Loucy (cell line): ENCODE data around the gene TOGARAM1.

ENCODE experiments used
- H2AFZ ChIP-seq: fragments of 200-600 bp; sonication (generic); 2 replicates; pipeline ENCODE4 v1.6.0; 2016; ENCODE audit warnings: antibody characterized with exemption, mild to moderate bottlenecking, low read length, moderate library complexity
- H3F3A ChIP-seq: fragments of 200-600 bp; 2 replicates; pipeline ENCODE4 v1.6.0; 2016; ENCODE audit warnings: antibody characterized with exemption, low read depth, mild to moderate bottlenecking
- H3K27me3 ChIP-seq: fragments of 200-600 bp; sonication (generic); 2 replicates; pipeline ENCODE4 v1.6.1; 2014; ENCODE audit warnings: low read length, mild to moderate bottlenecking; ENCODE audit not compliant: insufficient read depth, poor library complexity, severe bottlenecking
- H3K36me3 ChIP-seq: fragments of 200-600 bp; sonication (generic); 2 replicates; pipeline ENCODE4 v1.6.1; 2016; ENCODE audit warnings: low read length; ENCODE audit not compliant: insufficient read depth
- H3K4me1 ChIP-seq: fragments of 200-600 bp; sonication (generic); 2 replicates; pipeline ENCODE4 v1.5.1; 2014; ENCODE audit warnings: low read length, mild to moderate bottlenecking; ENCODE audit not compliant: insufficient read depth, poor library complexity, severe bottlenecking
- H3K4me2 ChIP-seq: fragments of 200-600 bp; sonication (generic); 2 replicates; pipeline ENCODE4 v1.6.0; 2014; ENCODE audit warnings: antibody characterized with exemption, low read length, low read depth, mild to moderate bottlenecking; ENCODE audit not compliant: poor library complexity, severe bottlenecking
- H3K4me3 ChIP-seq: fragments of 200-600 bp; sonication (generic); 2 replicates; pipeline ENCODE4 v1.5.1; 2014; ENCODE audit warnings: low read length, mild to moderate bottlenecking, mixed read lengths; ENCODE audit not compliant: poor library complexity, severe bottlenecking
- H3K79me2 ChIP-seq: fragments of 200-600 bp; sonication (generic); 2 replicates; pipeline ENCODE4 v1.6.1; 2014; ENCODE audit warnings: low read length; ENCODE audit not compliant: insufficient read depth
- H3K9ac ChIP-seq: fragments of 200-600 bp; sonication (generic); 2 replicates; pipeline ENCODE4 v1.6.0; 2014; ENCODE audit warnings: mild to moderate bottlenecking, low read depth, low read length, moderate library complexity; ENCODE audit not compliant: poor library complexity, severe bottlenecking
- H3K9me2 ChIP-seq: fragments of 200-600 bp; sonication (generic); replicated peaks from 2 replicates; pipeline ENCODE4 v1.6.1; 2016; ENCODE audit warnings: low read depth, low read length, mixed read lengths
- H3K9me3 ChIP-seq: fragments of 200-600 bp; sonication (generic); 2 replicates; pipeline ENCODE4 v1.6.1; 2014; ENCODE audit warnings: mild to moderate bottlenecking, antibody characterized with exemption, low read length, low read depth; ENCODE audit not compliant: insufficient read depth
- H4K20me1 ChIP-seq: fragments of 200-600 bp; sonication (generic); 2 replicates; pipeline ENCODE4 v1.6.0; 2014; ENCODE audit warnings: antibody characterized with exemption, low read length, mild to moderate bottlenecking; ENCODE audit not compliant: insufficient read depth, poor library complexity, severe bottlenecking
- EZH2phosphoT487 ChIP-seq: fragments of 200-600 bp; IDR thresholded peaks from 2 replicates; pipeline ENCODE4 v1.6.1; 2018; ENCODE audit warnings: antibody characterized with exemption, mild to moderate bottlenecking, moderate library complexity, borderline replicate concordance
- TF ChIP-seq, protein P1 (sequence below): fragments of 200-600 bp; sonication (generic); conservative IDR thresholded peaks from 2 replicates; pipeline ENCODE4 v1.5.1; 2014; ENCODE audit warnings: mild to moderate bottlenecking, antibody characterized with exemption, low read length

Gene TOGARAM1

DNA sequence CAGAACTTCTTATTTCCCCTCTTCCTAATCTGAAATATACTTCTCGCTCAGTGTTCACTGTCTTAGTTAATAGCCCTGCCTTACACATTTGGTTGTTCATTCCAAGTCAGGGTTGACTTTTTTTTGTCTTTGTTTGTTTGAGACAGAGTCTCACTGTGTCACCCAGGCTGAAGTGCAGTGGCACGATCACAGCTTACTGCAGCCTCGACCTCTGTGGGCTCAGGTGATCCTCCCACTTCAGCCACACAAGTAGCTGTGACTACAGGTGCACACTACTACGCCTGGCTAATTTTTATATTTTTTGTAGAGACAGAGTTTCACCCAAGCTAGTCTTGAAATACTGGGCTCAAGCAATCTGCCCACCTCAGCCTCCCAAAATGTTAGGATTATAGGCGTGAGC is 79.7 kb downstream of the TOGARAM1 start:
- Histone ChIP-seq H3K9me3 (peaks cover 6% of the 10 kb centered on the region; the same call in 1 of the 2 replicates), H3K4me3 (no peak overlapping the region), H3F3A (no peaks in the 10 kb centered on the region), H3K4me2 (no peak overlapping the region), H2AFZ (no peak overlapping the region), H3K36me3 (peaks cover 6% of the 10 kb centered on the region; the same call in 1 of the 2 replicates), H4K20me1 (no peaks in the 10 kb centered on the region), H3K79me2 (no peaks in the 10 kb centered on the region), H3K9ac (no peak overlapping the region), H3K9me2 (no peaks in the 10 kb centered on the region), H3K4me1 (no peaks in the 10 kb centered on the region), H3K27me3 (no peaks in the 10 kb centered on the region)
- TF ChIP-seq EZH2phosphoT487: no peak
- TF ChIP-seq, protein P1, sequence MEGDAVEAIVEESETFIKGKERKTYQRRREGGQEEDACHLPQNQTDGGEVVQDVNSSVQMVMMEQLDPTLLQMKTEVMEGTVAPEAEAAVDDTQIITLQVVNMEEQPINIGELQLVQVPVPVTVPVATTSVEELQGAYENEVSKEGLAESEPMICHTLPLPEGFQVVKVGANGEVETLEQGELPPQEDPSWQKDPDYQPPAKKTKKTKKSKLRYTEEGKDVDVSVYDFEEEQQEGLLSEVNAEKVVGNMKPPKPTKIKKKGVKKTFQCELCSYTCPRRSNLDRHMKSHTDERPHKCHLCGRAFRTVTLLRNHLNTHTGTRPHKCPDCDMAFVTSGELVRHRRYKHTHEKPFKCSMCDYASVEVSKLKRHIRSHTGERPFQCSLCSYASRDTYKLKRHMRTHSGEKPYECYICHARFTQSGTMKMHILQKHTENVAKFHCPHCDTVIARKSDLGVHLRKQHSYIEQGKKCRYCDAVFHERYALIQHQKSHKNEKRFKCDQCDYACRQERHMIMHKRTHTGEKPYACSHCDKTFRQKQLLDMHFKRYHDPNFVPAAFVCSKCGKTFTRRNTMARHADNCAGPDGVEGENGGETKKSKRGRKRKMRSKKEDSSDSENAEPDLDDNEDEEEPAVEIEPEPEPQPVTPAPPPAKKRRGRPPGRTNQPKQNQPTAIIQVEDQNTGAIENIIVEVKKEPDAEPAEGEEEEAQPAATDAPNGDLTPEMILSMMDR: no peak

DNA sequence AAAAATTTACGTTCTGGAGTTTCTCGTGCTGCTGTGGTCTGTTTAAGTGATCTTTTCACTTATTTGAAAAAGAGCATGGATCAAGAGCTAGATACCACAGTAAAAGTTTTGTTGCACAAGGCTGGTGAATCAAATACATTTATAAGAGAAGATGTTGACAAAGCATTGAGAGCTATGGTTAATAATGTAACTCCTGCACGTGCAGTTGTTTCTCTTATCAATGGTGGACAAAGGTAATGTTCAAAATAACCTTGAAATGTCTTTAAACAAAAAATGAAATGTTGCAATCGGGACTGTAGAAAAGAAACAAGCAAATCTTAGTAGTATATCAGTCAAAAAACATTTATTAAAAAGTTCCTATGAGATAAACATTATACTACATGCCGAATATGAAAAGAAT is 82.6 kb downstream of the TOGARAM1 start:
- Histone ChIP-seq H3K9me3 (no peaks in the 10 kb centered on the region), H3K79me2 (no peaks in the 10 kb centered on the region), H3K36me3 (no peaks in the 10 kb centered on the region), H3K4me1 (no peaks in the 10 kb centered on the region), H2AFZ (no peak overlapping the region), H3K4me2 (no peak overlapping the region), H3K9me2 (no peaks in the 10 kb centered on the region), H3F3A (no peaks in the 10 kb centered on the region), H3K27me3 (no peaks in the 10 kb centered on the region), H3K4me3 (no peak overlapping the region), H4K20me1 (no peaks in the 10 kb centered on the region), H3K9ac (no peak overlapping the region)
- TF ChIP-seq, protein P1: no peak
- no peak for TF ChIP-seq EZH2phosphoT487

DNA sequence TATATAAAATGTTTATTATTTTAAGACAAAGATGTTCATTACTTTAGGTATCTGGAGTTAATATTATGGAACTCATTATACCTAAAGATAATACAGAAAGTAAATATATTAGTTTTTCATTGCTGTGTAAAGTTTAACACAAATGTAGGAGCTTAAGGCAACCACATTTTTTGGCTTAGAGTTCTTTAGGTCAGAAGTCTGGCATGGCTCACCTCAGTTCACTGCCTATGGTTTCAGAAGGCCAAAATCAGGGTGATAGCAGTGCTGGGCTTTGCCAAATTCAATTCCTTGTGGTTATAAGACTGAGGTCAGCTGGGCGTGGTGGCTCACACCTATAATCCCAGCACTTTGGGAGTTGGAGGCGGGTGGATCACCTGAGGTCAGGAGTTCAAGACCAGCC is 86.4 kb downstream of the TOGARAM1 start:
- Histone ChIP-seq H3K27me3 (no peaks in the 10 kb centered on the region), H2AFZ (no peak overlapping the region), H3K9me3 (no peaks in the 10 kb centered on the region), H3K79me2 (no peaks in the 10 kb centered on the region), H4K20me1 (no peaks in the 10 kb centered on the region), H3F3A (no peaks in the 10 kb centered on the region), H3K36me3 (no peaks in the 10 kb centered on the region), H3K4me2 (no peak overlapping the region), H3K9me2 (no peaks in the 10 kb centered on the region), H3K9ac (no peak overlapping the region), H3K4me1 (no peaks in the 10 kb centered on the region), H3K4me3 (no peak overlapping the region)
- TF ChIP-seq EZH2phosphoT487: no peak
- TF ChIP-seq, protein P1: no peak
